SK-N-SH (cell line): ENCODE results near the gene SIAH3.

ENCODE experiments used
- CTCF ChIP-seq: fragments of 200-600 bp; sonication (generic); IDR thresholded peaks from 2 replicates; pipeline ENCODE4 v1.6.1; 2017; ENCODE audit warnings: antibody characterized with exemption, mild to moderate bottlenecking, moderate library complexity
- POLR2AphosphoS5 ChIP-seq: IDR thresholded peaks from 2 replicates; pipeline ENCODE4 v1.6.1; 2012; ENCODE audit warnings: low read depth, low read length
- REST ChIP-seq: IDR thresholded peaks from 2 replicates; pipeline ENCODE4 v1.6.1; 2012; ENCODE audit warnings: mild to moderate bottlenecking, low read depth, low read length, moderate library complexity

DNA sequence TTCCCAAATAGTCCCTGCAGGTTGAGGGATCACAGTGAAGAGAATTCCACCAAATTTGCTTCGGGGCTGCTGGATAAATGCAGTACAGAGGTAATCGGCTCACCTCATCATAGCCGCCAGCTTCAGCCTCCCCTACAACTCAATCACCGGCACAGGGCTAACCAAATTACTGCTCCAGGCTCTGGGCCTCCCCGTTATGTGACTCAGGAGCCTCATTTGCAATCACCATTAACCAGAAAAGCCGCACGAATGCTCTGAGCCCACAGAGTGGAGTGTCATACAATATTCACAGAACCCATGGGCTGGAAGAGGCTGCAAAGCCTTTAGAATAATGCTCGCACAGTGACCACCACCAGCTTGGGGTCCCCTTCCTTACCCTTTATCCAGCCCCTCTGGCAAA is 4.9 kb downstream of the SIAH3 start:
- TF ChIP-seq REST (no peak), CTCF (no peak), POLR2AphosphoS5 (no peak)
